GM21360 (cell line): ENCODE measurements around the gene AK9.

Experiments
- ATAC-seq: cut with Tn5 transposase; IDR thresholded peaks from one replicate; pipeline ENCODE4 v1.9.1; 2021; ENCODE audit warnings: mild to moderate bottlenecking, moderate library complexity; ENCODE audit not compliant: unreplicated experiment

AK9 gene

DNA sequence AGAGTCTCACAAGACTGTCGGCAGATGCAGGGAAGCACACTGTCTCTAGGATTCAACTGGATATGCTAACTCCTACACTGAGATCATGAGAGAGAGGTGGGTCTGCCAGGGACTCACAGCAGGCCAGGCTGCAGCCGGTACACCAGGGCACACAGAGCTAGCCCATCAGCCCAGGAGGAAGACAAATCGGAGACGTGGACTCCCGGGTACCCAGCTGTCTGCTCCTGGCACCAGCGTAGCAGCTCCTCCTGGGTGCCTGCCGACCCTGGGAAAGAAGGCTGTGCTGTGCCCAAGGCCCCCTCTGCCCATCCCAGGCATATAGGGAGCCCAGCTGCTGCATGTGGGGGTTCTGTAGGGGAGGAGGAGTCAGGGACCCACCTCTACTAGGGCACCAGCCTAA, 242.4 kb downstream of the AK9 start:
- no peak for ATAC-seq

GRCh38 chr6:109447878-109448555, 243.0 kb downstream of the AK9 start:
- ATAC-seq: no peak

GRCh38 chr6:109447087-109447486, 243.9 kb downstream of the AK9 start:
- ATAC-seq: no peak

GRCh38 chr6:109446541-109446940, 244.5 kb downstream of the AK9 start:
- ATAC-seq: no peak

DNA sequence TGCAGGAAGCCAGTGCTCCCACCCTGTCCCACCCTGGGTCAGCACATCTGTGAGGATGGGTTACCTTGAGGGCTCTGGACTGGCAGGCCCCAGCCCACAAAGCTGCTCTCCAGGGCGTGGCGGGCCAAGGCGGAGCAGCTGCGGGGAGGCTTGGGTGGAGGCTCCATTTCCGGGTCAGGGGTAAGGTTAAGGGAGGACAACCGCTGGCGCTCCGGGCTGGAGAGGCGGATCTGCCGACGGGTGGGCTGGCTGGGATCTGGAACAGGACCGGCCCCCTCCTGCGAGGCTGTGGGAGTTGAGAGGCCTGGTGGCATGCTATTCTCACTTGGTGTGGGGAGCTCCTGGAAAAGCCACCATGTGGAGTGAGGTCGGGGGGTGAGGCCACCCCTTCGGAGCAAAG, 244.9 kb downstream of the AK9 start:
- ATAC-seq: no peak

DNA sequence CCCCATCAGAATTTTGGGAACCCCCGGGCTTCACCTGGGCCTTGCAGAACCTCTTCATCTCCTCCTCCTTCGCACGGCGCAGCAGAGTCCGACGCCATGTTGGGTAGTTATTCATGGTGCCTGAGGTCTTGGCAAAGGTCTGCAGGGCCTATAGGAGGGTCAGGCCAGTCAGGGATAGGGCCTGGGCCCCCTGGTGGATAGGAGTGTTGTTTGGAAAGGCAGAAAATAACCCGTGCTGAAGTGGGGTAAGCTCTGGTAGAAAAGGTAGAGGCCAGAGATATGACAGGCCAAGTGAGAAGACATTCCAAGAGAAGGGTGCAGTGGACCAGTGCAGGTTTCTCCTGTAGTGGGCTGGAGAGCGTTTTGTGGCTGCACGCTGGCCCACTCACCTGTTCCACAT, 245.6 kb downstream of the AK9 start:
- ATAC-seq: no peak

GRCh38 chr6:109443425-109443950, 247.5 kb downstream of the AK9 start:
- ATAC-seq: no peak
